WTC11 (cell line): Measurements from ENCODE around the gene NFATC2. TPM values are rescaled to one million over a fixed set of nuclear protein-coding genes. Genes with fewer than 3 reads are reported as not detected.

Experiments
- ATAC-seq: fragments of 200-7000 bp; cut with Tn5 transposase; 2 replicates; pipeline ENCODE4 v1.10.0; 2021; ENCODE audit warnings: mild to moderate bottlenecking, moderate library complexity
- CTCF ChIA-PET: fragments of 300-600 bp; sonication (Branson Sonifier 250); formaldehyde crosslinking; loops from one replicate; lab custom pipeline; 2021; ENCODE audit warnings: antibody characterized with exemption; lab: Charles Lee
- POLR2A ChIA-PET: fragments of 350-600 bp; sonication (Branson Sonifier 250); formaldehyde crosslinking; loops from one replicate; lab custom pipeline; 2021; ENCODE audit warnings: antibody characterized with exemption; lab: Charles Lee
- DNase-seq: peaks from one replicate; pipeline ENCODE4 v3.0.0; 2021; ENCODE audit warnings: low spot score
- H3K27ac Mint-ChIP-seq: 2 replicates; pipeline ENCODE4 v1.8.0; 2021; ENCODE audit warnings: mixed read lengths
- H3K27me3 Mint-ChIP-seq: 2 replicates; pipeline ENCODE4 v1.8.0; 2021; ENCODE audit warnings: low read depth, mild to moderate bottlenecking, moderate library complexity, mixed read lengths
- H3K36me3 Mint-ChIP-seq: 2 replicates; pipeline ENCODE4 v1.8.0; 2021; ENCODE audit warnings: mixed read lengths
- H3K4me1 Mint-ChIP-seq: 2 replicates; pipeline ENCODE4 v1.8.0; 2022; ENCODE audit warnings: mixed read lengths
- H3K4me3 Mint-ChIP-seq: 2 replicates; pipeline ENCODE4 v1.8.0; 2021; ENCODE audit warnings: mild to moderate bottlenecking, moderate library complexity, mixed read lengths
- H3K9me3 Mint-ChIP-seq: 2 replicates; pipeline ENCODE4 v1.8.0; 2021; ENCODE audit warnings: mixed read lengths
- CTCF ChIP-seq: fragments of 200-600 bp; IDR thresholded peaks from 2 replicates; pipeline ENCODE4 v1.8.0; 2022; ENCODE audit warnings: antibody characterized with exemption
- E2F1 ChIP-seq: sonication (generic); formaldehyde crosslinking; IDR thresholded peaks from 2 replicates; pipeline ENCODE4 v1.8.0; 2022; ENCODE audit warnings: mild to moderate bottlenecking, missing genetic modification reagents
- ERG ChIP-seq: fragments of 250-450 bp; sonication (Bioruptor Pico); IDR thresholded peaks from 2 replicates; pipeline ENCODE4 v1.8.0; 2021; ENCODE audit warnings: mild to moderate bottlenecking
- GTF2I ChIP-seq: fragments of 250-450 bp; sonication (Bioruptor Pico); conservative IDR thresholded peaks from 2 replicates; pipeline ENCODE4 v1.4.0; 2021; ENCODE audit warnings: mild to moderate bottlenecking
- HMGXB4 ChIP-seq: sonication (generic); formaldehyde crosslinking; IDR thresholded peaks from 2 replicates; pipeline ENCODE4 v1.8.1; 2023; ENCODE audit warnings: mild to moderate bottlenecking, moderate library complexity, missing genetic modification reagents
- IRF1 ChIP-seq: sonication (generic); formaldehyde crosslinking; IDR thresholded peaks from 2 replicates; pipeline ENCODE4 v1.8.0; 2023; ENCODE audit warnings: missing genetic modification reagents
- IRF2 ChIP-seq: sonication (generic); formaldehyde crosslinking; IDR thresholded peaks from 2 replicates; pipeline ENCODE4 v1.8.0; 2022; ENCODE audit warnings: low read depth, missing genetic modification reagents, borderline replicate concordance
- JUN ChIP-seq: sonication (generic); formaldehyde crosslinking; IDR thresholded peaks from 2 replicates; pipeline ENCODE4 v1.8.0; 2023; ENCODE audit warnings: mild to moderate bottlenecking, missing genetic modification reagents
- KAT7 ChIP-seq: sonication (generic); formaldehyde crosslinking; IDR thresholded peaks from 2 replicates; pipeline ENCODE4 v1.8.1; 2023; ENCODE audit warnings: missing genetic modification reagents, mild to moderate bottlenecking, borderline replicate concordance
- MLX ChIP-seq: sonication (generic); formaldehyde crosslinking; IDR thresholded peaks from 2 replicates; pipeline ENCODE4 v1.8.1; 2023; ENCODE audit warnings: mild to moderate bottlenecking, missing genetic modification reagents, moderate library complexity
- MYBL2 ChIP-seq: sonication (generic); formaldehyde crosslinking; IDR thresholded peaks from 2 replicates; pipeline ENCODE4 v1.8.1; 2023; ENCODE audit warnings: mild to moderate bottlenecking, moderate library complexity, missing genetic modification reagents
- NFATC4 ChIP-seq: fragments of 250-450 bp; sonication (Bioruptor Pico); IDR thresholded peaks from 2 replicates; pipeline ENCODE4 v1.9.0; 2021; ENCODE audit warnings: mild to moderate bottlenecking
- NFE2L1 ChIP-seq: sonication (generic); formaldehyde crosslinking; IDR thresholded peaks from 2 replicates; pipeline ENCODE4 v1.8.1; 2023; ENCODE audit warnings: missing genetic modification reagents
- NR2C2 ChIP-seq: sonication (generic); formaldehyde crosslinking; IDR thresholded peaks from 2 replicates; pipeline ENCODE4 v1.8.0; 2022; ENCODE audit warnings: mild to moderate bottlenecking, missing genetic modification reagents
- PREB ChIP-seq: sonication (generic); formaldehyde crosslinking; IDR thresholded peaks from 2 replicates; pipeline ENCODE4 v1.8.1; 2022; ENCODE audit warnings: mild to moderate bottlenecking, missing genetic modification reagents, moderate library complexity, borderline replicate concordance
- TEAD1 ChIP-seq: sonication (generic); formaldehyde crosslinking; IDR thresholded peaks from 2 replicates; pipeline ENCODE4 v1.8.0; 2022; ENCODE audit warnings: mild to moderate bottlenecking, missing genetic modification reagents
- TP53 ChIP-seq: sonication (generic); formaldehyde crosslinking; IDR thresholded peaks from 2 replicates; pipeline ENCODE4 v1.8.1; 2023; ENCODE audit warnings: mild to moderate bottlenecking, missing genetic modification reagents
- ZBTB43 ChIP-seq: sonication (generic); formaldehyde crosslinking; IDR thresholded peaks from 2 replicates; pipeline ENCODE4 v1.8.1; 2023; ENCODE audit warnings: mild to moderate bottlenecking, missing genetic modification reagents
- ZNF423 ChIP-seq: fragments of 250-450 bp; sonication (Bioruptor Pico); IDR thresholded peaks from 2 replicates; pipeline ENCODE4 v2.1.2; 2022; ENCODE audit warnings: mild to moderate bottlenecking, moderate library complexity
- total RNA-seq: library from RNA; stranded (reverse); gene quantifications from 3 replicates; pipeline ENCODE4 v1.2.3, GENCODE V29; 2021

The NFATC2 gene
- total RNA-seq, 1 experiment from 2014 or later = 1.7 TPM

- peaks cover 3% of the 10 kb centered on the region for H3K27me3 Mint-ChIP-seq
- no peak overlapping the region for H3K27ac Mint-ChIP-seq
- no peak overlapping the region for H3K4me3 Mint-ChIP-seq
- H3K36me3 Mint-ChIP-seq = peaks cover 8% of the 10 kb centered on the region
- ATAC-seq (no peak), DNase-seq (no peak)
- H3K9me3 Mint-ChIP-seq = peaks cover 22% of the 10 kb centered on the region
- TF ChIP-seq MLX (no peak), CTCF (no peak), JUN (CRISPR knock-in tag) (no peak), MYBL2 (CRISPR knock-in tag) (no peak)
- POLR2A ChIA-PET = no interaction called here
- CTCF ChIA-PET = no interaction called here
- no peaks in the 10 kb centered on the region for H3K4me1 Mint-ChIP-seq
These were observed 178.7 kb downstream of the NFATC2 start for GRCh38 chr20:51363813-51364212.

GRCh38 chr20:51363378-51363777, 179.1 kb downstream of the NFATC2 start:
- no peak for ATAC-seq
- TF ChIP-seq E2F1 (CRISPR knock-in tag) (no peak), KAT7 (CRISPR knock-in tag) (no peak), NFE2L1 (CRISPR knock-in tag) (no peak)
- no peak for DNase-seq
- Mint-ChIP-seq H3K27me3 (peaks cover 3% of the 10 kb centered on the region), H3K9me3 (peaks cover 22% of the 10 kb centered on the region), H3K4me3 (no peak overlapping the region), H3K4me1 (no peaks in the 10 kb centered on the region), H3K36me3 (peaks cover 8% of the 10 kb centered on the region), H3K27ac (no peak overlapping the region)
- ChIA-PET POLR2A (no interaction called here), CTCF (no interaction called here)

- CTCF ChIA-PET = no interaction called here
- POLR2A ChIA-PET = no interaction called here
These were observed 180.3 kb downstream of the NFATC2 start for GRCh38 chr20:51362254-51362653.

GRCh38 chr20:51361258-51361657, 181.3 kb downstream of the NFATC2 start:
- peaks cover 8% of the 10 kb centered on the region for H3K36me3 Mint-ChIP-seq
- ATAC-seq = no peak
- H3K9me3 Mint-ChIP-seq = peaks cover 22% of the 10 kb centered on the region
- no peak overlapping the region for H3K4me3 Mint-ChIP-seq
- H3K4me1 Mint-ChIP-seq = no peaks in the 10 kb centered on the region
- CTCF ChIA-PET = interaction anchor here (0.6 to 1.1 kb wide), 2 partner anchors 234 to 262 kb away, joined by 3 read pairs; no protein-coding TSS in a partner anchor
- POLR2A ChIA-PET = no interaction called here
- H3K27ac Mint-ChIP-seq = no peak overlapping the region
- peaks cover 6% of the 10 kb centered on the region for H3K27me3 Mint-ChIP-seq
- no peak for DNase-seq
- no peak for TF ChIP-seq IRF2 (CRISPR knock-in tag)
- no peak for TF ChIP-seq TEAD1 (CRISPR knock-in tag)
- TF ChIP-seq PREB = no peak
- TF ChIP-seq GTF2I (CRISPR knock-in tag) = no peak
- no peak for TF ChIP-seq HMGXB4
- no peak for TF ChIP-seq TP53
- no peak for TF ChIP-seq MYBL2 (CRISPR knock-in tag)
- TF ChIP-seq ERG = no peak
- TF ChIP-seq ZNF423 (CRISPR knock-in tag) = no peak
- TF ChIP-seq IRF1 (CRISPR knock-in tag) = no peak
- no peak for TF ChIP-seq NFATC4 (CRISPR knock-in tag)

More at GRCh38 chr20:51362254-51362653, 180.3 kb downstream of the NFATC2 start:
- ATAC-seq (no peak), DNase-seq (no peak)
- H3K4me3 Mint-ChIP-seq = no peak overlapping the region
- peaks cover 22% of the 10 kb centered on the region for H3K9me3 Mint-ChIP-seq
- no peak overlapping the region for H3K27ac Mint-ChIP-seq
- no peaks in the 10 kb centered on the region for H3K4me1 Mint-ChIP-seq
- peaks cover 8% of the 10 kb centered on the region for H3K36me3 Mint-ChIP-seq
- TF ChIP-seq ZBTB43 (CRISPR knock-in tag) = no peak
- TF ChIP-seq NR2C2 (CRISPR knock-in tag) = no peak
- no peak for TF ChIP-seq TEAD1 (CRISPR knock-in tag)
- H3K27me3 Mint-ChIP-seq = peaks cover 5% of the 10 kb centered on the region
